ENCODE measurements around the gene ZNF672.

Gene ZNF672

GRCh38 chr1:248850536-248851251, 12.7 kb downstream of the ZNF672 start:
- Histone ChIP-seq H3K36me3 (replicated peaks) (peaks cover 54% of the 10 kb centered on the region), H3K27ac (no peak overlapping the region), H3K4me3 (ENCODE audit: low read depth, low read length) (no peak overlapping the region), H3K27me3 (replicated peaks) (no peaks in the 10 kb centered on the region)
- TF ChIP-seq CTCF (IDR thresholded peaks at IDR 0.05; ENCODE audit: low read depth, low read length, missing control alignments): peak; percentile 6
- in situ Hi-C loops (cut with HindIII; ENCODE audit: low pct_ligation_motif_present, low sequenced_read_pairs): no loop called here
- no peak for DNase-seq

GRCh38 chr1:248851390-248851789, 13.4 kb downstream of the ZNF672 start:
- no peak for DNase-seq
- TF ChIP-seq CTCF (IDR thresholded peaks at IDR 0.05; ENCODE audit: low read depth, low read length, missing control alignments): no peak
- Histone ChIP-seq H3K4me3 (ENCODE audit: low read depth, low read length) (no peak overlapping the region), H3K27me3 (replicated peaks) (no peaks in the 10 kb centered on the region), H3K36me3 (replicated peaks) (peaks cover 50% of the 10 kb centered on the region), H3K27ac (no peak overlapping the region)
- in situ Hi-C loops (cut with HindIII; ENCODE audit: low pct_ligation_motif_present, low sequenced_read_pairs): no loop called here

- no peak for DNase-seq
- H3K27me3 ChIP-seq (replicated peaks): no peaks in the 10 kb centered on the region
- in situ Hi-C loops (cut with HindIII; ENCODE audit: low pct_ligation_motif_present, low sequenced_read_pairs): no loop called here
- peaks cover 42% of the 10 kb centered on the region for H3K36me3 ChIP-seq (replicated peaks)
- no peak overlapping the region for H3K27ac ChIP-seq
- no peak overlapping the region for H3K4me3 ChIP-seq (ENCODE audit: low read depth, low read length)
- TF ChIP-seq CTCF (IDR thresholded peaks at IDR 0.05; ENCODE audit: low read depth, low read length, missing control alignments): no peak
These were observed 14.7 kb downstream of the ZNF672 start for GRCh38 chr1:248852481-248853405.

- in situ Hi-C loops (cut with HindIII; ENCODE audit: low pct_ligation_motif_present, low sequenced_read_pairs): no loop called here
- Histone ChIP-seq H3K36me3 (replicated peaks) (peaks cover 32% of the 10 kb centered on the region), H3K27me3 (replicated peaks) (no peaks in the 10 kb centered on the region), H3K4me3 (ENCODE audit: low read depth, low read length) (no peak overlapping the region), H3K27ac (no peak overlapping the region)
- TF ChIP-seq CTCF (IDR thresholded peaks at IDR 0.05; ENCODE audit: low read depth, low read length, missing control alignments): no peak
- no peak for DNase-seq
These were observed 15.8 kb downstream of the ZNF672 start for GRCh38 chr1:248853663-248854375.

GRCh38 chr1:248855580-248855979, 17.6 kb downstream of the ZNF672 start:
- Histone ChIP-seq H3K27ac (no peak overlapping the region), H3K36me3 (replicated peaks) (peaks cover 23% of the 10 kb centered on the region), H3K4me3 (ENCODE audit: low read depth, low read length) (no peak overlapping the region), H3K27me3 (replicated peaks) (no peaks in the 10 kb centered on the region)
- no peak for DNase-seq
- TF ChIP-seq CTCF (IDR thresholded peaks at IDR 0.05; ENCODE audit: low read depth, low read length, missing control alignments): no peak
- in situ Hi-C loops (cut with HindIII; ENCODE audit: low pct_ligation_motif_present, low sequenced_read_pairs): no loop called here

Measured in brain microvascular endothelial cell (primary cell).